Muscle of arm (tissue), 12 donors: Measurements from ENCODE around the gene KATNB1. TPM values are rescaled to one million over a fixed set of nuclear protein-coding genes. Genes with fewer than 3 reads are reported as not detected.
"Not testable (repeated sequence)": the region's sequence is repeated elsewhere in the genome, so short reads cannot be mapped to it uniquely, and the experiment has no call there.

Experiments used
- DNase-seq: peaks from one replicate; pipeline ENCODE4 v3.0.0-alpha.2; 2013
- polyA plus RNA-seq, 12 donors: library from polyadenylated mRNA; unstranded; fragments of 120-200 nt; gene quantifications; one replicate each; pipeline ENCODE4 v1.2.1, GENCODE V29; 2013; ENCODE audit not compliant: insufficient read length in 12 of 12

The KATNB1 gene
- polyA plus RNA-seq, 12 donors: 29.5 to 65.6 (median 37.0) TPM; not detected in 1

GRCh38 chr16:57788951-57789350 is 53.4 kb downstream of the KATNB1 start:
- no peak for DNase-seq

- no peak for DNase-seq
Measured at GRCh38 chr16:57791195-57791892, 55.8 kb downstream of the KATNB1 start.

- DNase-seq: no peak
Measured at GRCh38 chr16:57791893-57792461, 56.4 kb downstream of the KATNB1 start.

GRCh38 chr16:57794849-57795430 is 59.4 kb downstream of the KATNB1 start:
- DNase-seq: no peak

GRCh38 chr16:57795431-57795878 is 59.9 kb downstream of the KATNB1 start:
- DNase-seq: no peak

GRCh38 chr16:57796014-57796413 is 60.4 kb downstream of the KATNB1 start:
- not testable (repeated sequence) for DNase-seq

GRCh38 chr16:57797216-57797525 is 61.6 kb downstream of the KATNB1 start:
- no peak for DNase-seq

GRCh38 chr16:57797526-57798266 is 62.1 kb downstream of the KATNB1 start:
- DNase-seq: no peak

- DNase-seq: no peak
Measured at GRCh38 chr16:57798267-57798810, 62.8 kb downstream of the KATNB1 start.

GRCh38 chr16:57798953-57799599 is 63.5 kb downstream of the KATNB1 start:
- DNase-seq: no peak

GRCh38 chr16:57799600-57800199 is 64.1 kb downstream of the KATNB1 start:
- no peak for DNase-seq

GRCh38 chr16:57800200-57801097 is 64.9 kb downstream of the KATNB1 start:
- DNase-seq: no peak

- no peak for DNase-seq
Measured at GRCh38 chr16:57801098-57801808, 65.7 kb downstream of the KATNB1 start.

- DNase-seq: no peak
Measured at GRCh38 chr16:57801809-57802340, 66.3 kb downstream of the KATNB1 start.

- DNase-seq: peak; percentile 73
Measured at GRCh38 chr16:57802341-57803133, 67.0 kb downstream of the KATNB1 start, which contains the start of gene KIFC3. Gene KIFC3 (minus strand): TSS chr16:57802491. CDS start chr16:57798243, 4,248 bp downstream.

- no peak for DNase-seq
Measured at GRCh38 chr16:57803134-57803990, 67.8 kb downstream of the KATNB1 start.

- no peak for DNase-seq
Measured at GRCh38 chr16:57804111-57804837, 68.7 kb downstream of the KATNB1 start.
